ENCODE measurements around the gene CFH. TPM values are rescaled to one million over a fixed set of nuclear protein-coding genes. Genes with fewer than 3 reads are reported as not detected.
"Not testable (repeated sequence)": the region's sequence is repeated elsewhere in the genome, so short reads cannot be mapped to it uniquely, and the experiment has no call there.

CFH gene
- polyA plus RNA-seq, 3 donors: 0.03 to 1.1 (median 0.36) TPM

DNA sequence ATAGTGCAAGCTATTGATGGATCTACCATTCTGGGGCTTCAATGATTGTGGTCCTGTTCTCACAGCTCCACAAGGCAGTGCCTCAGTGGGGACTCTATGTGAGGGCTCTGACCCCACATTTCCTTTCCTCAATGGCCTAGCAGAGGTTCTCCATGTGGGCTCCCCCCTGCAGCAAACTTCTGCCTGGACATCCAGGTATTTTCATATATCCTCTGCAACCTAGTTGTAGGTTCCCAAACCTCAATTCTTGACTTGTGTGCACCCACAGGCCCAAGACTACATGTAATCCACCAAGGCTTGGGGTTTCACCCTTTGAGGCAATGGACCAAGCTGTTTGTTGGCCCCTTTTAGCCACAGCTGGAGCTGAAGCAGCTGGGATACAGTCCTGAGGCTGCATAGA, 86.9 kb downstream of the CFH start:
- no peaks in the 10 kb centered on the region for H3K27me3 Mint-ChIP-seq (ENCODE audit: low read depth in 3 of 3)
- no peaks in the 10 kb centered on the region for H3K36me3 Mint-ChIP-seq
- H3K4me2 ChIP-seq (replicated peaks; ENCODE audit: extremely low read depth, low read length, poor library complexity, severe bottlenecking): no peak overlapping the region

DNA sequence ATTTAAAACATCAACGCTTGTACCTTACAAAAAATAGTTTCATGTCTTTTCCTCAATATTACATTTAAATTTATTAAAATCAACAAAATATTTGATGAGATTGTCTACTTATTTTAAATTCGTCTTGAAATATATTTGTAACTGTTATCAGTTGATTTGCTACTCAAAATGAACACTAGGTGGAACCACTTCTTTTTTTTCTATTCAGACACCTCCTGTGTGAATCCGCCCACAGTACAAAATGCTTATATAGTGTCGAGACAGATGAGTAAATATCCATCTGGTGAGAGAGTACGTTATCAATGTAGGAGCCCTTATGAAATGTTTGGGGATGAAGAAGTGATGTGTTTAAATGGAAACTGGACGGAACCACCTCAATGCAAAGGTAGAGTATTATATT, 91.4 kb downstream of the CFH start:
- H4K20me1 ChIP-seq (ENCODE audit: insufficient read depth, low read length); H3K27ac ChIP-seq (ENCODE audit: low read depth in 1 of 2, low read length in 2 of 2); H3K4me3 Mint-ChIP-seq; H3K27ac Mint-ChIP-seq; H3K4me1 ChIP-seq (ENCODE audit: control insufficient read depth in 1 of 2, insufficient read depth in 2 of 2, low read length in 2 of 2); H2AFZ ChIP-seq (ENCODE audit: insufficient read depth, low read depth, low read length, poor library complexity, severe bottlenecking); DNase-seq; intact Hi-C loops (cut with micrococcal nuclease); H3K27me3 ChIP-seq (ENCODE audit: control insufficient read depth in 2 of 2, insufficient read depth in 2 of 2, low read length in 2 of 2); H3K4me3 ChIP-seq (replicated peaks in 1 of 3; ENCODE audit: low read depth in 2 of 3, low read length in 3 of 3); H3K79me2 ChIP-seq (ENCODE audit: insufficient read depth, low read length); H3K27me3 Mint-ChIP-seq (ENCODE audit: low read depth in 3 of 3); H3K36me3 ChIP-seq (replicated peaks in 1 of 2; ENCODE audit: control insufficient read depth in 1 of 2, insufficient read depth in 2 of 2, low read length in 2 of 2); H3K36me3 Mint-ChIP-seq; H3K9ac ChIP-seq (ENCODE audit: insufficient read depth, low read length, poor library complexity, severe bottlenecking); H3K4me1 Mint-ChIP-seq; H3K4me2 ChIP-seq (replicated peaks; ENCODE audit: extremely low read depth, low read length, poor library complexity, severe bottlenecking): not testable (repeated sequence)
- H3K9me3 Mint-ChIP-seq: peaks cover 7 to 14% (median 12%) of the 10 kb centered on the region in 7 donors
- WGBS (ENCODE audit: insufficient coverage): no CpG with 5 or more reads among the region's 6 CpGs
- peaks cover 8 to 11% of the 10 kb centered on the region in 2 donors for H3K9me3 ChIP-seq (replicated peaks in 1 of 2; ENCODE audit: control insufficient read depth in 1 of 2, insufficient read depth in 1 of 2, low read length in 2 of 2)

More for the DNA sequence above, 86.9 kb downstream of the CFH start:
- H3K27me3 ChIP-seq (ENCODE audit: control insufficient read depth in 2 of 2, insufficient read depth in 2 of 2, low read length in 2 of 2): no peaks in the 10 kb centered on the region
- DNase-seq: no peak
- no peak overlapping the region for H3K9ac ChIP-seq (ENCODE audit: insufficient read depth, low read length, poor library complexity, severe bottlenecking)
- no peak overlapping the region for H3K4me3 Mint-ChIP-seq
- no peaks in the 10 kb centered on the region for H4K20me1 ChIP-seq (ENCODE audit: insufficient read depth, low read length)
- H3K79me2 ChIP-seq (ENCODE audit: insufficient read depth, low read length): no peaks in the 10 kb centered on the region
- no peak overlapping the region for H3K27ac ChIP-seq (ENCODE audit: low read depth in 1 of 2, low read length in 2 of 2)
- no peaks in the 10 kb centered on the region for H3K36me3 ChIP-seq (replicated peaks in 1 of 2; ENCODE audit: control insufficient read depth in 1 of 2, insufficient read depth in 2 of 2, low read length in 2 of 2)
- intact Hi-C loops (cut with micrococcal nuclease): no loop called here
- H3K9me3 ChIP-seq (replicated peaks in 1 of 2; ENCODE audit: control insufficient read depth in 1 of 2, insufficient read depth in 1 of 2, low read length in 2 of 2): peaks cover 11 to 13% of the 10 kb centered on the region in 2 donors
- no peaks in the 10 kb centered on the region for H3K4me1 Mint-ChIP-seq
- TF ChIP-seq, protein P1, sequence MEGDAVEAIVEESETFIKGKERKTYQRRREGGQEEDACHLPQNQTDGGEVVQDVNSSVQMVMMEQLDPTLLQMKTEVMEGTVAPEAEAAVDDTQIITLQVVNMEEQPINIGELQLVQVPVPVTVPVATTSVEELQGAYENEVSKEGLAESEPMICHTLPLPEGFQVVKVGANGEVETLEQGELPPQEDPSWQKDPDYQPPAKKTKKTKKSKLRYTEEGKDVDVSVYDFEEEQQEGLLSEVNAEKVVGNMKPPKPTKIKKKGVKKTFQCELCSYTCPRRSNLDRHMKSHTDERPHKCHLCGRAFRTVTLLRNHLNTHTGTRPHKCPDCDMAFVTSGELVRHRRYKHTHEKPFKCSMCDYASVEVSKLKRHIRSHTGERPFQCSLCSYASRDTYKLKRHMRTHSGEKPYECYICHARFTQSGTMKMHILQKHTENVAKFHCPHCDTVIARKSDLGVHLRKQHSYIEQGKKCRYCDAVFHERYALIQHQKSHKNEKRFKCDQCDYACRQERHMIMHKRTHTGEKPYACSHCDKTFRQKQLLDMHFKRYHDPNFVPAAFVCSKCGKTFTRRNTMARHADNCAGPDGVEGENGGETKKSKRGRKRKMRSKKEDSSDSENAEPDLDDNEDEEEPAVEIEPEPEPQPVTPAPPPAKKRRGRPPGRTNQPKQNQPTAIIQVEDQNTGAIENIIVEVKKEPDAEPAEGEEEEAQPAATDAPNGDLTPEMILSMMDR (IDR thresholded peaks at IDR 0.05): no peak
- H2AFZ ChIP-seq (ENCODE audit: insufficient read depth, low read depth, low read length, poor library complexity, severe bottlenecking): no peak overlapping the region
- no peak overlapping the region for H3K27ac Mint-ChIP-seq
- H3K9me3 Mint-ChIP-seq: peaks cover 8 to 22% (median 14%) of the 10 kb centered on the region in 7 donors
- H3K4me3 ChIP-seq (replicated peaks in 1 of 3; ENCODE audit: low read depth in 2 of 3, low read length in 3 of 3): no peak overlapping the region
- no peaks in the 10 kb centered on the region for H3K4me1 ChIP-seq (ENCODE audit: control insufficient read depth in 1 of 2, insufficient read depth in 2 of 2, low read length in 2 of 2)

GRCh38 chr1:196765019-196765740, 113.3 kb downstream of the CFH start:
- H3K9me3 ChIP-seq (replicated peaks in 1 of 2; ENCODE audit: control insufficient read depth in 1 of 2, insufficient read depth in 1 of 2, low read length in 2 of 2); H3K27ac ChIP-seq (ENCODE audit: low read depth in 1 of 2, low read length in 2 of 2); H3K79me2 ChIP-seq (ENCODE audit: insufficient read depth, low read length); H3K4me1 Mint-ChIP-seq; H2AFZ ChIP-seq (ENCODE audit: insufficient read depth, low read depth, low read length, poor library complexity, severe bottlenecking); H3K9ac ChIP-seq (ENCODE audit: insufficient read depth, low read length, poor library complexity, severe bottlenecking); H3K9me3 Mint-ChIP-seq; H3K27ac Mint-ChIP-seq; H3K4me3 ChIP-seq (replicated peaks in 1 of 3; ENCODE audit: low read depth in 2 of 3, low read length in 3 of 3); H3K36me3 Mint-ChIP-seq; DNase-seq; H3K4me1 ChIP-seq (ENCODE audit: control insufficient read depth in 1 of 2, insufficient read depth in 2 of 2, low read length in 2 of 2); H4K20me1 ChIP-seq (ENCODE audit: insufficient read depth, low read length); H3K4me2 ChIP-seq (replicated peaks; ENCODE audit: extremely low read depth, low read length, poor library complexity, severe bottlenecking); H3K36me3 ChIP-seq (replicated peaks in 1 of 2; ENCODE audit: control insufficient read depth in 1 of 2, insufficient read depth in 2 of 2, low read length in 2 of 2); intact Hi-C loops (cut with micrococcal nuclease); H3K27me3 ChIP-seq (ENCODE audit: control insufficient read depth in 2 of 2, insufficient read depth in 2 of 2, low read length in 2 of 2); H3K4me3 Mint-ChIP-seq; H3K27me3 Mint-ChIP-seq (ENCODE audit: low read depth in 3 of 3): not testable (repeated sequence)
- no CpG with 5 or more reads among the region's 4 CpGs for WGBS (ENCODE audit: insufficient coverage)

- H3K4me3 Mint-ChIP-seq; intact Hi-C loops (cut with micrococcal nuclease): not testable (repeated sequence)
Observed at GRCh38 chr1:196769823-196770222, 118.0 kb downstream of the CFH start.

More at GRCh38 chr1:196769823-196770222, 118.0 kb downstream of the CFH start:
- WGBS (ENCODE audit: insufficient coverage): 88% methylated on average over 1 of the region's 4 CpGs
- not testable (repeated sequence) for H3K9ac ChIP-seq (ENCODE audit: insufficient read depth, low read length, poor library complexity, severe bottlenecking); H3K4me2 ChIP-seq (replicated peaks; ENCODE audit: extremely low read depth, low read length, poor library complexity, severe bottlenecking); H3K27ac Mint-ChIP-seq; H3K9me3 Mint-ChIP-seq; H3K36me3 Mint-ChIP-seq; H3K27me3 ChIP-seq (ENCODE audit: control insufficient read depth in 2 of 2, insufficient read depth in 2 of 2, low read length in 2 of 2); H3K4me1 ChIP-seq (ENCODE audit: control insufficient read depth in 1 of 2, insufficient read depth in 2 of 2, low read length in 2 of 2); H3K79me2 ChIP-seq (ENCODE audit: insufficient read depth, low read length); H2AFZ ChIP-seq (ENCODE audit: insufficient read depth, low read depth, low read length, poor library complexity, severe bottlenecking); DNase-seq; H4K20me1 ChIP-seq (ENCODE audit: insufficient read depth, low read length); H3K27ac ChIP-seq (ENCODE audit: low read depth in 1 of 2, low read length in 2 of 2); H3K27me3 Mint-ChIP-seq (ENCODE audit: low read depth in 3 of 3); H3K4me3 ChIP-seq (replicated peaks in 1 of 3; ENCODE audit: low read depth in 2 of 3, low read length in 3 of 3); H3K9me3 ChIP-seq (replicated peaks in 1 of 2; ENCODE audit: control insufficient read depth in 1 of 2, insufficient read depth in 1 of 2, low read length in 2 of 2); H3K36me3 ChIP-seq (replicated peaks in 1 of 2; ENCODE audit: control insufficient read depth in 1 of 2, insufficient read depth in 2 of 2, low read length in 2 of 2); H3K4me1 Mint-ChIP-seq

Measured in CD14-positive monocyte (primary cell).